C4-2B (cell line): ENCODE data around the gene MICAL3.

Source experiments
- ZFX ChIP-seq: fragments of 450-650 bp; IDR thresholded peaks from 2 replicates; pipeline ENCODE4 v1.6.1; 2017
- TF ChIP-seq, protein P1 (sequence below): fragments of 450-650 bp; conservative IDR thresholded peaks from 2 replicates; pipeline ENCODE4 v1.5.1; 2017; ENCODE audit warnings: mild to moderate bottlenecking

DNA sequence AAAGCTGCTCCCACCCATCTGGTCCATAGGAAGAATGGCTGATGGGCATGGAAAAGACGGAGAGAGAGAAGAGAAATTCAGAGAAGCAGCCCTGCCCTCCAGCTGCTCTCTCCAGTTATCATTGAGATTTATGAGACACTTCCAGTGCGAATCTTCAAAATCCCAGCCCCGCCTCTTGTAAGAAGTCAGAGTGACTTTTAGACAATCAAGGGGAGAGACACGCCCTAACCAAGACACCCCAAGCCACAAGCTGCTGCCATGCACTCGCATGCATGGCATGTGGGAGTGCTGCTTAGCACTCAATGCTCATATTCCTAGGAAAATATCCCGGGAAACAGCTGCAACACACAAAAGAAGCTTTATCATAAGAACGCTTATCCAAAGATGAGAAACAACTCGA, 139.5 kb downstream of the MICAL3 start:
- TF ChIP-seq, protein P1, sequence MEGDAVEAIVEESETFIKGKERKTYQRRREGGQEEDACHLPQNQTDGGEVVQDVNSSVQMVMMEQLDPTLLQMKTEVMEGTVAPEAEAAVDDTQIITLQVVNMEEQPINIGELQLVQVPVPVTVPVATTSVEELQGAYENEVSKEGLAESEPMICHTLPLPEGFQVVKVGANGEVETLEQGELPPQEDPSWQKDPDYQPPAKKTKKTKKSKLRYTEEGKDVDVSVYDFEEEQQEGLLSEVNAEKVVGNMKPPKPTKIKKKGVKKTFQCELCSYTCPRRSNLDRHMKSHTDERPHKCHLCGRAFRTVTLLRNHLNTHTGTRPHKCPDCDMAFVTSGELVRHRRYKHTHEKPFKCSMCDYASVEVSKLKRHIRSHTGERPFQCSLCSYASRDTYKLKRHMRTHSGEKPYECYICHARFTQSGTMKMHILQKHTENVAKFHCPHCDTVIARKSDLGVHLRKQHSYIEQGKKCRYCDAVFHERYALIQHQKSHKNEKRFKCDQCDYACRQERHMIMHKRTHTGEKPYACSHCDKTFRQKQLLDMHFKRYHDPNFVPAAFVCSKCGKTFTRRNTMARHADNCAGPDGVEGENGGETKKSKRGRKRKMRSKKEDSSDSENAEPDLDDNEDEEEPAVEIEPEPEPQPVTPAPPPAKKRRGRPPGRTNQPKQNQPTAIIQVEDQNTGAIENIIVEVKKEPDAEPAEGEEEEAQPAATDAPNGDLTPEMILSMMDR, result no peak
- TF ChIP-seq ZFX, result no peak
